ENCODE results near the gene LMO1.

LMO1 gene

GRCh38 chr11:8234910-8235309 is 28.8 kb downstream of the LMO1 start:
- Histone ChIP-seq H3K9ac (ENCODE audit: low read depth, low read length) (no peak overlapping the region), H3K4me3 (ENCODE audit: low read depth, low read length) (no peak overlapping the region), H3K9me3 (ENCODE audit: control insufficient read depth, insufficient read depth, low read length) (no peaks in the 10 kb centered on the region), H3K27me3 (ENCODE audit: control insufficient read depth, insufficient read depth, low read length) (no peaks in the 10 kb centered on the region), H3K36me3 (ENCODE audit: control insufficient read depth, insufficient read depth, low read length) (no peaks in the 10 kb centered on the region), H3K4me1 (ENCODE audit: control insufficient read depth, insufficient read depth, low read length) (no peaks in the 10 kb centered on the region)

- Histone ChIP-seq H3K9ac (ENCODE audit: low read depth, low read length) (no peak overlapping the region), H3K9me3 (ENCODE audit: control insufficient read depth, insufficient read depth, low read length) (no peaks in the 10 kb centered on the region), H3K4me3 (ENCODE audit: low read depth, low read length) (no peak overlapping the region), H3K4me1 (ENCODE audit: control insufficient read depth, insufficient read depth, low read length) (no peaks in the 10 kb centered on the region), H3K36me3 (ENCODE audit: control insufficient read depth, insufficient read depth, low read length) (no peaks in the 10 kb centered on the region), H3K27me3 (ENCODE audit: control insufficient read depth, insufficient read depth, low read length) (no peaks in the 10 kb centered on the region)
Observed at GRCh38 chr11:8234425-8234821, 29.3 kb downstream of the LMO1 start.

GRCh38 chr11:8233691-8234424 is 29.8 kb downstream of the LMO1 start:
- H3K27me3 ChIP-seq (ENCODE audit: control insufficient read depth, insufficient read depth, low read length): no peaks in the 10 kb centered on the region
- H3K9ac ChIP-seq (ENCODE audit: low read depth, low read length): no peak overlapping the region
- no peaks in the 10 kb centered on the region for H3K9me3 ChIP-seq (ENCODE audit: control insufficient read depth, insufficient read depth, low read length)
- no peaks in the 10 kb centered on the region for H3K36me3 ChIP-seq (ENCODE audit: control insufficient read depth, insufficient read depth, low read length)
- no peak overlapping the region for H3K4me3 ChIP-seq (ENCODE audit: low read depth, low read length)
- H3K4me1 ChIP-seq (ENCODE audit: control insufficient read depth, insufficient read depth, low read length): no peaks in the 10 kb centered on the region

GRCh38 chr11:8232849-8233606 is 30.6 kb downstream of the LMO1 start:
- Histone ChIP-seq H3K9me3 (ENCODE audit: control insufficient read depth, insufficient read depth, low read length) (no peaks in the 10 kb centered on the region), H3K27me3 (ENCODE audit: control insufficient read depth, insufficient read depth, low read length) (no peaks in the 10 kb centered on the region), H3K4me1 (ENCODE audit: control insufficient read depth, insufficient read depth, low read length) (no peaks in the 10 kb centered on the region), H3K9ac (ENCODE audit: low read depth, low read length) (no peak overlapping the region), H3K4me3 (ENCODE audit: low read depth, low read length) (no peak overlapping the region), H3K36me3 (ENCODE audit: control insufficient read depth, insufficient read depth, low read length) (no peaks in the 10 kb centered on the region)

- no peak overlapping the region for H3K4me3 ChIP-seq (ENCODE audit: low read depth, low read length)
- no peaks in the 10 kb centered on the region for H3K27me3 ChIP-seq (ENCODE audit: control insufficient read depth, insufficient read depth, low read length)
- H3K9me3 ChIP-seq (ENCODE audit: control insufficient read depth, insufficient read depth, low read length): no peaks in the 10 kb centered on the region
- H3K9ac ChIP-seq (ENCODE audit: low read depth, low read length): no peak overlapping the region
- no peaks in the 10 kb centered on the region for H3K36me3 ChIP-seq (ENCODE audit: control insufficient read depth, insufficient read depth, low read length)
- no peaks in the 10 kb centered on the region for H3K4me1 ChIP-seq (ENCODE audit: control insufficient read depth, insufficient read depth, low read length)
Observed at GRCh38 chr11:8232414-8232813, 31.3 kb downstream of the LMO1 start.

GRCh38 chr11:8231979-8232378 is 31.7 kb downstream of the LMO1 start:
- Histone ChIP-seq H3K9ac (ENCODE audit: low read depth, low read length) (no peak overlapping the region), H3K4me1 (ENCODE audit: control insufficient read depth, insufficient read depth, low read length) (no peaks in the 10 kb centered on the region), H3K36me3 (ENCODE audit: control insufficient read depth, insufficient read depth, low read length) (no peaks in the 10 kb centered on the region), H3K9me3 (ENCODE audit: control insufficient read depth, insufficient read depth, low read length) (no peaks in the 10 kb centered on the region), H3K27me3 (ENCODE audit: control insufficient read depth, insufficient read depth, low read length) (no peaks in the 10 kb centered on the region), H3K4me3 (ENCODE audit: low read depth, low read length) (no peak overlapping the region)

GRCh38 chr11:8230921-8231847 is 32.5 kb downstream of the LMO1 start:
- no peaks in the 10 kb centered on the region for H3K27me3 ChIP-seq (ENCODE audit: control insufficient read depth, insufficient read depth, low read length)
- no peaks in the 10 kb centered on the region for H3K36me3 ChIP-seq (ENCODE audit: control insufficient read depth, insufficient read depth, low read length)
- H3K4me1 ChIP-seq (ENCODE audit: control insufficient read depth, insufficient read depth, low read length): no peaks in the 10 kb centered on the region
- H3K4me3 ChIP-seq (ENCODE audit: low read depth, low read length): no peak overlapping the region
- no peaks in the 10 kb centered on the region for H3K9me3 ChIP-seq (ENCODE audit: control insufficient read depth, insufficient read depth, low read length)
- H3K9ac ChIP-seq (ENCODE audit: low read depth, low read length): no peak overlapping the region

- Histone ChIP-seq H3K4me3 (ENCODE audit: low read depth, low read length) (no peak overlapping the region), H3K4me1 (ENCODE audit: control insufficient read depth, insufficient read depth, low read length) (no peaks in the 10 kb centered on the region)
Observed at GRCh38 chr11:8230178-8230859, 33.4 kb downstream of the LMO1 start.

GRCh38 chr11:8229299-8230177 is 34.1 kb downstream of the LMO1 start:
- Histone ChIP-seq H3K9ac (ENCODE audit: low read depth, low read length) (no peak overlapping the region), H3K9me3 (ENCODE audit: control insufficient read depth, insufficient read depth, low read length) (no peaks in the 10 kb centered on the region), H3K36me3 (ENCODE audit: control insufficient read depth, insufficient read depth, low read length) (no peaks in the 10 kb centered on the region), H3K4me3 (ENCODE audit: low read depth, low read length) (no peak overlapping the region), H3K4me1 (ENCODE audit: control insufficient read depth, insufficient read depth, low read length) (no peaks in the 10 kb centered on the region), H3K27me3 (ENCODE audit: control insufficient read depth, insufficient read depth, low read length) (no peaks in the 10 kb centered on the region)

More at GRCh38 chr11:8230178-8230859, 33.4 kb downstream of the LMO1 start:
- no peaks in the 10 kb centered on the region for H3K9me3 ChIP-seq (ENCODE audit: control insufficient read depth, insufficient read depth, low read length)
- H3K27me3 ChIP-seq (ENCODE audit: control insufficient read depth, insufficient read depth, low read length): no peaks in the 10 kb centered on the region
- H3K9ac ChIP-seq (ENCODE audit: low read depth, low read length): no peak overlapping the region
- H3K36me3 ChIP-seq (ENCODE audit: control insufficient read depth, insufficient read depth, low read length): no peaks in the 10 kb centered on the region

- peaks cover 1% of the 10 kb centered on the region for H3K4me1 ChIP-seq (ENCODE audit: control insufficient read depth, insufficient read depth, low read length)
- H3K4me3 ChIP-seq (ENCODE audit: low read depth, low read length): no peak overlapping the region
- H3K27me3 ChIP-seq (ENCODE audit: control insufficient read depth, insufficient read depth, low read length): no peaks in the 10 kb centered on the region
- no peak overlapping the region for H3K9ac ChIP-seq (ENCODE audit: low read depth, low read length)
- no peaks in the 10 kb centered on the region for H3K36me3 ChIP-seq (ENCODE audit: control insufficient read depth, insufficient read depth, low read length)
- H3K9me3 ChIP-seq (ENCODE audit: control insufficient read depth, insufficient read depth, low read length): no peaks in the 10 kb centered on the region
Observed at GRCh38 chr11:8228231-8228630, 35.4 kb downstream of the LMO1 start.
